GM11168 (cell line): ENCODE measurements around the gene SREBF2.
"Not testable (repeated sequence)": the region's sequence is repeated elsewhere in the genome, so short reads cannot be mapped to it uniquely, and the experiment has no call there.

Experiments used
- in situ Hi-C: fragments of 300-500 bp; cut with MboI; formaldehyde crosslinking; loops from one replicate; pipeline ENCODE4 v1.12.0; 2022; ENCODE audit warnings: low sequenced_read_pairs; ENCODE audit not compliant: unreplicated experiment

The SREBF2 gene

DNA sequence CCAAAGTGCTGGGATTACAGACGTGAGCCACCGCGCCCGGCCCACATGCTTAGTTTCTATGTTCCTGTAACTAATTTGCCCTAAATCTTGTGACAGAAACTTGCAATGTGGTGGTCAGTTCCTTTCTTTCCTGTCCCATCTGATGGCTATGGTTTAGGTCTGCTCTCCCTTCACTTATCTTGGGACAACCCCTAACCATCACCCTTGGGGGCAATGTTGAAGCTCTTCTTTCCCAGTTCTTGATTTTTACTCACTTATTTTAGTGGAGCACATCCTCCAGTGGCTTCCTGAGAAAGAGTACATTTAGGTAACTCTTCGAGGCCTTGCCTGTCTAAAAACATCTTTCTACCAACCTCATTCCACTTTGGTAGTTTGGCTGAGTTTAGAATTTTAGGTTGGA lies 7.3 kb downstream of the SREBF2 start:
- in situ Hi-C loops, result no loop called here

DNA sequence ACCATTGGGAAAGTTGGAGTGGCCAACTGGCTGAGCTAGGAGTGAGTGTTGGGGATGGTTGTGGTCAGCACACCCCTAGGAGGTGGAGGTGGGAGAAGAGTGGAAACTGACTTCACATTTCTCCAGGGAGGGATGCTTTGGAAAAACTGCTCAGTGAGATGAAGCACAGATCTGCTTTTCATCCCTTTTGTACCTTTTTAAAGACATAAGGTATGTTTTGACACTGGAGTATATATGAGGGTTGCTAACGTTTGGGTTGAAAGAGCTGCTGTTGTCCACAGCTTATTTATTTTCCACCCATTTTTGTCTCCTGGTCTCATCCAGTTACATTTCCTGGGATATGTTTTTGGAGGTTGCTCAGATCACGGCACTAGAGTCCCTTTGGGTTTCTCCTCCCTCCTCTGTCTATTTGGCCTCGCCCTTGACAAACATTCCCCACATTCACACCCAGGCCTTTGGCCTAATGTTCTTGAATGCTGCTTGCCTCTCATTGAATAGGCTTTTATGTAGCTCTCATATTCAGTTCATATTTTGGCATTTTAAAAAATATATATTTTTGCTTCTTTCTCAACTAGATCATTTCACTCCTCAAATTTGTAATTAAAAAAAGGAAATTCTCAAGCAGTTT lies 8.3 kb downstream of the SREBF2 start:
- in situ Hi-C loops, result no loop called here

DNA sequence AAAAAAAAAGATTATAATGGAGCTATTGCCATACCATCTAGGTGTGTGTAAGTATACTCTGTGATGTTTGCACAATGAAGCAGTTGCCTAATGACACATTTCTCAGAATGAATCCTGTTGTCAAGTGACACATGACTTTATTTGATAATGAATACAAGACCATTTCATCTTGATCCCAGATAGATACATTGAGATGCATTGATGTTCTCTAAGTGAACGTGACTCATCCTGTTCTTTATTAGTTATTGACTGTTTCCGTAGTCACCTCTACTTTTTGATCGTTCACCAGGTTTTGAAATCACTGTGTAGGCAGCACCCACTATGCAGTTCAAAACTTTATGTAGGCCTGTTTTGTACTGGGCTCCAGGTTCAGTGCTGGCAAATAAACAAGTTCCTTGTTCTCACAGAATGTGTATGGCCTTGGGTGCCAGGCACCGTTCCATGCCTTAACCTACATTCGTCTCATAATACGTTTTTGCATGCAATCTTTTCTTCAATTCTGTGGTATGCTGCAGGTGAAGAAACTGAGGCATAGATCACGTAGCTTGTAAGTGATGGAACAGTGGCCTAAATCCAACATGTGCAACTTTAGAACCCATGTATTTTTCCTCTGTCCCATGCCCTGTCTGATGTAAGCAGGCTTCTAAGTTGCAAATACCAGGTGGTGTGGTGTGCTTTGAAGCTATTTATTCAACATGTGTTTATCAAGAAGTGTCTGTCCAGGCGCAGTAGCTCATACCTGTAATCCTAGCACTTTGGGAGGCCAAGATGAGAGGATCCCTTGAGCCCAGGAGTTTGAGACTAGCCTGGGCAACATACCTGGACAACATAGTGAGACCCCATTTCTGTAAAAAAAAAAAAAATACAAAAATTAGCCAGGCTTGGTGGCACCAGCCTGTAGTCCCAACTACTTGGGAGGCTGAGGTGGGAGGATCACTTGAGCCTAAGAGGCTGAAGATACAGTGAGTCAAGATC lies 10.4 kb downstream of the SREBF2 start:
- in situ Hi-C loops, result no loop called here

DNA sequence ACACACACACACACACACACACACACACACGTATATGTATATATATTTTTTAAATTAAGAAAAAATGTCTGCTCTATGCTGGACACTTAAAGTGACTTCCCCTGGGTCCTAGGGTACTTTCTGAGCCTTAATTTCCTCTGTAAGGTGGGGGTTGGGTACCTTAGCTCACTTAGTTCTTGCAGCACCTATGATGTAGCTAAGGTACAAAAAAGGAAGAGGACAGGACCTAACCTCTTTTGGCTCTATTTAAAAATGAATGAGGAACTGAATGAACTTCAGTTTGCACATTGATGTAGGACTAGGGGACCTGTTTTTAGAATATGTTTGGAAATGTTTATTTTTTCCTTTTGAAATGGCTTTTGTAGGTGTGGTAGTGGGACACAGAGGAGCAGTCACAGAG lies 11.1 kb downstream of the SREBF2 start:
- in situ Hi-C loops, result no loop called here

DNA sequence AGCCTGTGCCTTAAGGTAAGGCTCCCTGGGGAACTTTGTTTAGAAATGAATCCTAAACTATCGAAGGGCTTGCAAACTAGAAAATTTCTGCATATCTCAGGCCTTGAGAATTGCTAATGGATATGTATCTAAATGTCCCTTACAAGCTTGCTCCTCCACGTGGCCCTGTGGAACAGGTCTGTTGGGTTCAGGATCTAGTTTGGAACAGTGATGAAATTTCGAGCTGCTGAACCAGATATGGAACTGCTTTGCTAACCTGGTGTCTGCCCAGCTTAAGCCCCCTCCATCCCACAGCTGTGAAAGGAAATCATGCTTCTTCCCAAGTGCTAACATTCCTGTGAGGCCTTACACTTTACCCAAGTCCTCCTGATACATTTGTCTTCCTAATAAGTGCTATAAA lies 11.6 kb downstream of the SREBF2 start:
- in situ Hi-C loops, result no loop called here

DNA sequence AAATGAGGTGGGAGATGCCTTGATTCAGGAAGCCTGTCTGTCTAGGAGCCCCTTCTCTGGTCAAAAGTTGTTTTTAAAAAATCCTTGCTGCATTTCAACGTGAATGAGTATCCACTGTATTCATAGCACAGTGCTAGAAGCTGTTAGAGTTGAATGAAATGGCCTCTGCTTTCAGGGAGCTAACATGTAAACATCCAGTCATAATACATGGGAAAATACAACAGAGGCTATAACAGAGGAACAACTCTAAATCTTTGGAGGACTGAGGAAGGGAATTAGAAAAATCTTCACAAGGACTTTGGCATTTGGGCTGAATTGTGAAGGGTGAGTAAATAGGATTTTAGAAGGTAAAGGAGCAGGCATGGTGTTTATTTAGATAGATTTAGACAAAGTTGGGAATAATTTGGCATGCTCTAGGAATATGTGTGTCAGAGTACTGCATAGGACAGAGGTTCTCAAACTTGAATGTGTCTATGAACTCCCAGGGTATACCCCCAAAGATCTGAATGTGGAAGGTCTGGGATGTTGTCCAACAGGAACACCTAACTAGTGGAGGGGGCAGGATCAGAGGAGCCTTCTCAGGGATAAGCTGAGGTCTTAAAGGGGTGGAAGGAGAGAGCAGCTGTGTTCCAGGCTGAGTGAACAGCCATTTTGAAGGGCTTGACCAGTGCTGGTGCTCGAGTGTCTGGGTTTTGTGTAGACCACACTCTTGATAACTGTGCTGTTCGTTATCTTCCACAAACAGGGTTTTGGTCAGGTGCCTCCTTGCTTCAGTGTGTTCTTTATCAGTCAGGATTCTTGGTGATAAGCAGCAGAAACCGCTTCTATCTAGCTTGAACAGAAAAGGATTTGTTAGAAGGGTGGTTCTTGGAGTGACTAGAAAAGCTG lies 12.7 kb downstream of the SREBF2 start:
- in situ Hi-C loops, result no loop called here

DNA sequence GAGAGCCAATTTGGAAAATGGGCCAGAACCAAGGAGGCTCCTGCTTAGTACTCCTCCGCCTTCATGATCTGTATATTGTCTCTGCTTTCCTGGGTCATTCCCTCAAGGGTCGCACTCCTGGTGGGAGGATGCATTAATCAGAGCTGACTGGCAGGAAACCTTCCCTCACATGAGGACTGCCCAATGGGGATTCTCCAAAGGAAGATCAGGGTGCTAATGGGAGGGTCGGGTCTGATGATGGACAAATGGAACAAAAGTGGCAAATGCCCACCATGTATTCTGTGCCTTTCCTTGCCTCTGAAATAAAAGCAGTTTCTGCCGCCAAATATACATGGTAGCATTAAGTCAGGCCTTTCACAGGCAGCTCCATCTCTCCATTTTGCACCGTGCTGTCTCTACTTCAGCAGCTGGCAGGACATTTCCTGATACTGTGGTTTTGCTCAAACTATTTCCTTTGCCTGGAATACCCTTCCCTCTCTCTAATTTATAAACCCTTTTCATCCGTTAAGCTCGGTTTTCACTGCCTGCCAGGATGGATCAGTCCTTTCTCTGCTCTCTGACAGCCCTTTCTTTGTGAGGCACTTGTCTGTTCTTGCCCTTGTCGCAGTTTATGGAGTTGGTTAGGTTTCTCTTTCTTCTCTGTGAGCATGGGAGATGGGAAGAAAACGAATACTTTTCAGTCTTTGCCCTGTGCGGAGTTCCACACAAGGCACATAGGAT lies 13.5 kb downstream of the SREBF2 start:
- in situ Hi-C loops, result no loop called here

DNA sequence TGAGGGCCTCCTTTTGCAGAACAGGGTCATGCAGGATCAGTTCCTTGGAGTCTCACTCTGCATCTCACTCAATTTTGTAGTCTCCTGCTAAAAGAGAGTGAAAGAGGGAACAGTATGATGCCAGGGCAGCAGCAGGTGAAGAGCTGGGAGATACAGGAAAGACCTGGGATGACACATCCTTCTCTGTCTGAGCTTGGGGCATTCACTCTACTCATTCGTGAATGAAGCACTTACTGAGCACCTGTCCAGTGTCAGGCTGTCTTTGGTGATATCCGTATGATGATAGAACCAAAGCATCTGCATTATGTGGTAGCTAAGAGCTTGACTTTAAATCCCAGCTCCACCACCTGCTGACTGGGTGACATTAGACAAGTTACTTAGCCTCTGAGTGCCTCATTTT lies 14.4 kb downstream of the SREBF2 start:
- in situ Hi-C loops, result no loop called here

DNA sequence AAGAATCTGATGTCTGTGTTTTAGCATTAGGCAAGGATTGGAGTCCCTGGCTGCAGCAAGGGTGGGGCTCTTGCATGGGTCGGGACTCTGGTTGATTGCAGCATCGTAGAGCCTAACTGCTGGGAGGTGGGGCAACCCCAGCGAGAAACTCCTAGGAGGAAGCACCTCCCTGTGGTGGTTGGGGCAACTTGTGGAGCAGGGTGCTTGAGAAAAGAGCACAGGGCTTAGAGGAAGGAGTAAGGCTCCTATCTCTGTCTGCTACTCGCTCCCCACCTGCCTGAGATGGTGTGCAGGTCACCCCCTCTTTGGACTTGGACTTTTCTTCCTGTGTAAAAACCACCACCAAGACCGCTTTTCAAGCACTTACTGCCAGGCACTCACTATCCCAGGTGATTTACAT lies 15.6 kb downstream of the SREBF2 start:
- in situ Hi-C loops, result no loop called here

DNA sequence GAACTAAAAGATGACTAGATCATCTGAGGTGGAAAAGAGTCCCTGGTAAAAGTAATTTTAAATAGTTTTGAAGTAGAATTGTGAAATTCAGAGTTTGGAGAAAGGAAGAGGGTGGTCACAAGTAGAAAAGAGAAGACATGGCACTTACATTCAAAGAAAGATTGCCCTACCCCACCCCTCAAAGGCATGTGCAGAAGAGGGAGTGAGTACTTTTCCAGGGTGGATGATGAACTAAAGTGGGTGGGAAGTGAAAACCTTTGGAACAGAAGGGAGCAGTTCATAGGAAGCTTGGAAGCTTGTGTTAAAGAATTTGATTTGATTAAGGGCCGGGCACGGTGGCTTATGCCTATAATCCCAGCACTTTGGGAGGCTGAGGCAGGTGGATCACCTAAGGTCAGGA lies 23.6 kb downstream of the SREBF2 start:
- in situ Hi-C loops, result no loop called here

DNA sequence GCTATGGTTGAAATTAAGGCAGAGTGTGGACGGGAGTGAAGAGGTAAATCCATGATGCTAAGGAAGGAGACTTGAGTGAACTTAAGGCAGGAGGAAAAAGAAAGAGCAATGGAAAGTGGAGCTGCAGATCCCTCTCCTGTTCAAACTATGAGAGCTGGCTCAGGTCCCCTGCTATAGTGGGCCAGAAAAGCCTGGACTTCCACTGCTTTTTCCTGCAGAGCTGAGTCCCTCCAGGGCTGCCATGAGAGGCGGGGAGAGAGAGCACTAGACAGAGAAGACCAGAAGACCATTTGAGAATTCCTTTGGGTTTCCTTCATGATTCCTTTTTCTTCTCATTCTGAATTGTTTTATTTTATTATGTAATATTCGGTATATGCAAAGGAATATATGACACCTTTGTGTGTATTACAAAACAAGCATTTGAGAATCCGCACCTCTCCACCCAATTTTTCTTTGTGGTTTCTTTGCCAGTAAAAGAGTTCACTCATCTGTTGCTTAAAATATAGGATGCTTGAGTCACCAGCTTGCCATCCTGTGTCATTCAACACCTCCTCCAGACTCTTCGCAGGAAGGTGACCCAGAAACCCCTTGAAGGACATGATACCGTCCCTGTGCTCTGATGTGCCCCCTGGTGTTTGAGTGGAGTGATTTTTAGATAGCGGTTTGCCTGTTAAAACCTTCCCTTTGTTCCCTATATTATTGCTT lies 24.4 kb downstream of the SREBF2 start:
- in situ Hi-C loops, result no loop called here

DNA sequence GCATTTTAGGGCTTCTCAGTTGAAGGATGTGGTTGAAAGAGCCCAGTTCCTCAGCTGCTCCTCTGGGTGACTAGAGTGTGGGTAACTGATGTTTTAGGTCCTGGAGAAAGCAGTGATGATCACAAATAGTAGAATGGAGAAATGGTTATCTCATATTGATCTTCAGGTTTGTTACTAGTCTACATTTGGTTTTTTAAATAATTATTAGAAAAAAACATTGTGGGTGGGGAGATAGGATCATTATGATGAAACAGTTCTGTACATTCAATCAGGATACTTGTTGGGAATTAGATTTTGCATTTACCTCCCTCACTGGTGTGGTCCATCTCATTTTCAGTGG lies 24.9 kb downstream of the SREBF2 start:
- in situ Hi-C loops, result no loop called here

DNA sequence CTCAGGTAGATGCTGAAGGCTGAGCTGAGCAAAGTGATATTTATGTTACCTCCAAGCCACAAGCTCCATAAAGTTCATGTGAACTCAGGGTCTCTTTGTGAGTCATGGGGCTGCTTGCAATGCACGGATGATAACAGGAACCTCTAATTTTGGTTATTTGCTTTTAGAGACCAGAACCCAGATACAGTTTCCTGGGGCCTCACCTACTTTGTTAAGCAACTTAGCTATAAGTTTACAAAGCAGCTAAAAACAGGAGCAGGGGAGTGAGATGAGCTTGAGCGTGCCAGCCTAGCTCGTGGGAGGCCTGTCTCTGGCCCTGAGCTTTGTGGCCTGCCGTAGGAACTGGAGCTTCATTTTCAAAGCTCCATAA lies 29.2 kb downstream of the SREBF2 start:
- in situ Hi-C loops, result no loop called here

DNA sequence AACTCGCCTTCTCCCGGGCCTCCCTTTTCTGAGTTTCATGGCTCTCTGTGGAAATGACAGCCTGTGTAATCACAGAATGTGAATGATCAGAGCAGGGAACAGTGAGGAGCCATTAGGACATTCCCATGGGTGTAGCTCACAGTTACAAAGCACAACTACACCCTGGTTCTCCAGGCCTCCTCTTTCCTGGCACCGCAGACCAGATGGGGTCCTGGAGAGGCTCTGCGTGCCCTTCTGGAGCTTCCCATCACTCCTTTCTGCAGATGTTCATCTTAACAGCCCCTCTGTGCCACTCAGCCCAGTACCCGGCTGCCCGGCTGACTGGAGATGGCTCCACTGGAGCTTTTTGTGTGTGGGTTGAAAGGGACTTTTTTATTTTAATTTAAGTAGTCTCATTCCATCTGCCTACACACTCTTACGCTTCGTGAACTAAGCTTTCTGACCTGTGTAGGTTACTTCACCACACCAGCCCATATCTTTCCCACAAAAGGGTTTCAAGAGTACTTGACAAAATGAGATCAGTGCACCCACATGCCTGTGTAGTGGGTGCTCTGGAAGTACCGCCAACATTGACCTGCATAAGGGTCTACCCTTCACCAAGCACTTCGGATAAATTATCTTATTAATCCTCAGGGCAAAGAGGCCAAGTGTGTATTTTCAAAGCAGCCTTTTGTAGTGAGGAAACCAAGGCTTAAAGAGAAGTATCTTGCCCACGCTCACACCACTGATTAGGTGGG lies 29.8 kb downstream of the SREBF2 start:
- in situ Hi-C loops, result no loop called here

DNA sequence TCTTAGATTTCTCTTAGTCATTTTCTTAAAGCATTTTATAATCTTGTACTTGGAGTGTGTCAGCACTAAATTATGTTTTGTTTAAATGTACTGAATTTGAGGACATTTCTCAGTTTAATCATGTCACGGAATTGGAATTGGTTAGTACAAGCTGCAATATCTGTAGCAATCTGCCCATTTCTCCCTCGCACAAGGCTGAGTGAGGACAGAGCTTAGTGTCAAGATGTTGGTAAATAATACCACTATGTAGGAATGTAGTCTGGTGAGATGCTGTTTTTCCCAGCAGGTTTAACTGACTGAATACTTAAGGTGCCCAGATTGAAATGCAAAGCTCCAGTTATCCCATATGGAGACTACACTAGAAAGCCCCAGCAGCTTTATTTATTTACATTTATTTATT lies 30.6 kb downstream of the SREBF2 start:
- in situ Hi-C loops, result no loop called here

DNA sequence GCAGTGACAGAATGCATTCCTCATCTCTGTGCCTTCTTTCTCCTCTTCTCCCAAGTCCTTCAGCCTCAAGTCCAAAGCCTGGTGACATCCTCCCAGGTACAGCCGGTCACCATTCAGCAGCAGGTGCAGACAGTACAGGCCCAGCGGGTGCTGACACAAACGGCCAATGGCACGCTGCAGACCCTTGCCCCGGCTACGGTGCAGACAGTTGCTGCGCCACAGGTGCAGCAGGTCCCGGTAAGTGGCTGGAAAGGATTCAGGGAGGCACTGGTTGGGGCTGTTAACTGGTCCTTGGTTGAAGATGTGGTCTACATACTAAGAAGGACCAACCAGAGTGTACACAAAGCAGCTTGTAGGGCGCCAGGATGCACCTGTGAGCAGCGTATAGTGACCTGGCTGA lies 35.7 kb downstream of the SREBF2 start:
- in situ Hi-C loops, result no loop called here

DNA sequence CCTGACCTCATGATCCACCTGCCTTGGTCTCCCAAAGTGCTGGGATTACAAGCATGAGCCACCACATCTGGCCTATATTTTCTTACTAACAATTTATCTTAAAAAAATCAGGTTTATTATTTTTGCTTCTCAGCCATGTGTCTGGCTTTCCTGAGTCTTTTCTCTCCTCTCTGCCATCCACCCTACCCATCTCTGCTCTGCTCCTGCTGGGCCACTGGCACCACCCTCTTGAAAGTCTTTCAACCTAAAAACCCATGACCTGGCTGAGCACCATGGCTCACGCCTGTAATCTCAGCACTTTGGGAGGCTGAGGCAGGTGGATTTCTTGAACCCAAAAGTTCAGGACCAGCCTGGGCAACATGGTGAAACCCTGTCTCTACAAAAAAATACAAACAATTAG lies 37.2 kb downstream of the SREBF2 start:
- in situ Hi-C loops, result not testable (repeated sequence)

DNA sequence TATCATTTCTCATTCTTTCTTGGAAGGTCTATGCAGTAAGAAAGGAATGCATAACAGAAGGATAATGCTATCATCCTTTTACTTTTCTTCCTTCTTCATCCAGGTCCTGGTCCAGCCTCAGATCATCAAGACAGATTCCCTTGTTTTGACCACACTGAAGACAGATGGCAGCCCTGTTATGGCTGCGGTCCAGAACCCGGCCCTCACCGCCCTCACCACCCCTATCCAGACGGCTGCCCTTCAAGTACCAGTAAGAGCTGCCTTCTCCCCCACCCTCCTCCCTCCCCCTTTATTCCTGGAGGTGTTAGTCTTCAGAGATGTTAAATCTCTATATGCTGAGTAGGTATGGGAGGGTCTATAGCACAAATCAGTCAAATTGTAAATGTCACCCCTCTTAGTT lies 37.9 kb downstream of the SREBF2 start:
- in situ Hi-C loops, result no loop called here

DNA sequence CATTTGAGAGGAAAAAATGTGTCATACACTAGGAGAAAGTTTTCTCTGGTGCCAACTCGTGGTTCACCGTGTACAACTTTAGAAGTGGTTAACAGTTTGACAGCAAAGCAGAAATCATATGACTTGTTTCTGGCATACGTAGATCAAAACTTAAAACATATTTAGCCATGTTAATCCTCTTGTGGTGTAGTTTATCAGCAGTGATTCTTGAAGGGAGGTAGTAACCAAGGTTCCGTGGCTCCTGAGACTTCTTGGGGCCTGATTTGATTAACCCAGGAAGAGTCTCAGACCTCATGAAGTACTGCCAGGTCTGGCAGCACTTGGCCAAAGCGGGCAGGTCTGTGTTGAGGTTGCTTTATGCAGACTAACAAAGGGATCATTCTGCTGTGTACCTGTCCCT lies 40.5 kb downstream of the SREBF2 start:
- in situ Hi-C loops, result no loop called here
